ENCODE measurements around the gene ASRGL1. TPM values are rescaled to one million over a fixed set of nuclear protein-coding genes. Genes with fewer than 3 reads are reported as not detected.
"Not testable (repeated sequence)": the region's sequence is repeated elsewhere in the genome, so short reads cannot be mapped to it uniquely, and the experiment has no call there.

Gene ASRGL1
- total and polyA plus RNA-seq, 8 donors, result 1.9 to 26.6 (median 3.3) TPM

DNA sequence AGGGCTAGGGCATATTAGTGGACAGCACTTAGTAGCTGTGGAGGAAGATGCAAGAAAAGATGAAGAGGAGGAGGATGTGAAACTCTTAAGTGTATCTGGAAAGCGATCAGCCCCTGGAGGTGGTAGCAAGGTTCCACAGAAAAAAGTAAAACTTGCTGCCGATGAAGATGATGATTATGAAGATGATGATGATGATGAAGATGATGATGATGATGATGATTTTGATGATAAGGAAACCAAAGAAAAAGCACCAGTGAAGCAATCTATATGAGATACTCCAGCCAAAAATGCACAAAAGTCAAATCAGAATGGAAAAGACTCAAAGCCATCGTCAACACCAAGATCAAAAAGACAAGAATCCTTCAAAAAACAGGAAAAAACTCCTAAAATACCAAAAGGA lies 6.0 kb upstream of the ASRGL1 start:
- H3K9me3 ChIP-seq; H3K27ac ChIP-seq; ATAC-seq; DNase-seq; H3K36me3 ChIP-seq; H3K4me3 ChIP-seq; intact Hi-C loops (cut with DNase I): not testable (repeated sequence)
- Histone ChIP-seq H3K4me1 (peaks cover 0 to 12% of the 10 kb centered on the region in 2 donors), H3K27me3 (peaks cover 0 to 12% of the 10 kb centered on the region in 2 donors)

DNA sequence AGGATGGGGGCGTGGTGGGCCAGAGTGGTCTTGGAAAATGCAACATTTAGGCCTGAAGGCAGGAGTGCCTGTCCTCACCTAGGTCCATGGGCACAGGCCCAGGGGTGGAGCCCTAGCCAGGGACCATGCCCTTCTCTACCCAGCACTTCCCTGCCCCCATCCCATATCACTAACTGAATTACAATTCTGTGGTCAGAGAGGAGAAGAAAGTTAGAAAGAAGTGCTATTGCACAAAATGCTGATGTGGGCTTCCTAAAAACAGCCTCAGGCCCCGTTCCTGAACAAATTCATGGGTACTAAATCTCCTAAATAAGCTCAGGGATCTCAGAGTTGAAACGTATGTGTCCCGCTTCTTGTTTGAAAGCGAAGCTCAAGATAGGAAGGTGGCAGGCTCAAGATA lies 3.5 kb upstream of the ASRGL1 start:
- intact Hi-C loops (cut with DNase I), result no loop called here
- H3K27ac ChIP-seq, result no peak overlapping the region
- H3K9me3 ChIP-seq, result no peaks in the 10 kb centered on the region
- no peak overlapping the region for H3K4me3 ChIP-seq
- no peak for ATAC-seq
- no peaks in the 10 kb centered on the region for H3K36me3 ChIP-seq
- H3K27me3 ChIP-seq, result peaks cover 0 to 12% of the 10 kb centered on the region in 2 donors
- peaks cover 0 to 31% of the 10 kb centered on the region in 2 donors for H3K4me1 ChIP-seq
- no peak for DNase-seq
- TF ChIP-seq, protein P1, sequence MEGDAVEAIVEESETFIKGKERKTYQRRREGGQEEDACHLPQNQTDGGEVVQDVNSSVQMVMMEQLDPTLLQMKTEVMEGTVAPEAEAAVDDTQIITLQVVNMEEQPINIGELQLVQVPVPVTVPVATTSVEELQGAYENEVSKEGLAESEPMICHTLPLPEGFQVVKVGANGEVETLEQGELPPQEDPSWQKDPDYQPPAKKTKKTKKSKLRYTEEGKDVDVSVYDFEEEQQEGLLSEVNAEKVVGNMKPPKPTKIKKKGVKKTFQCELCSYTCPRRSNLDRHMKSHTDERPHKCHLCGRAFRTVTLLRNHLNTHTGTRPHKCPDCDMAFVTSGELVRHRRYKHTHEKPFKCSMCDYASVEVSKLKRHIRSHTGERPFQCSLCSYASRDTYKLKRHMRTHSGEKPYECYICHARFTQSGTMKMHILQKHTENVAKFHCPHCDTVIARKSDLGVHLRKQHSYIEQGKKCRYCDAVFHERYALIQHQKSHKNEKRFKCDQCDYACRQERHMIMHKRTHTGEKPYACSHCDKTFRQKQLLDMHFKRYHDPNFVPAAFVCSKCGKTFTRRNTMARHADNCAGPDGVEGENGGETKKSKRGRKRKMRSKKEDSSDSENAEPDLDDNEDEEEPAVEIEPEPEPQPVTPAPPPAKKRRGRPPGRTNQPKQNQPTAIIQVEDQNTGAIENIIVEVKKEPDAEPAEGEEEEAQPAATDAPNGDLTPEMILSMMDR (IDR thresholded peaks at IDR 0.05), result no peak

DNA sequence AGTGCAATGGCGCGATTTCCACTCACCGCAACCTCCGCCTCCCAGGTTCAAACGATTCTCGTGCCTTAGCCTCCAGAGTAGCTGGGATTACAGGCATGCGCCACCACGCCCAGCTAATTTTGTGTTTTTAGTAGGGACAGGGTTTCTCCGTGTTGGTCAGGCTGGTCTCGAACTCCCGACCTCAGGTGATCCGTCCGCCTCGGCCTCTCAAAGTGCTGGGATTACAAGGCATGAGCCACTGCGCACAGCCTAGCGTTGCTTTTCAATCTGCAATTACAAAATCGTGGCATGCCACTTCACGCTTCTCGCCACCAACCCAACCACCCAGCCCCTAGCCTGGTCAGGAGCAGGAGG lies 322 bp upstream of the ASRGL1 start:
- peak overlapping the region; percentile 55 to 82 for H3K4me3 ChIP-seq
- peak overlapping the region in 1 of 2 donors; percentile 57 for H3K27ac ChIP-seq
- DNase-seq; H3K36me3 ChIP-seq; intact Hi-C loops (cut with DNase I); H3K9me3 ChIP-seq; ATAC-seq: not testable (repeated sequence)
- peaks cover 9 to 63% of the 10 kb centered on the region in 2 donors for H3K4me1 ChIP-seq
- H3K27me3 ChIP-seq, result peaks cover 0 to 12% of the 10 kb centered on the region in 2 donors

DNA sequence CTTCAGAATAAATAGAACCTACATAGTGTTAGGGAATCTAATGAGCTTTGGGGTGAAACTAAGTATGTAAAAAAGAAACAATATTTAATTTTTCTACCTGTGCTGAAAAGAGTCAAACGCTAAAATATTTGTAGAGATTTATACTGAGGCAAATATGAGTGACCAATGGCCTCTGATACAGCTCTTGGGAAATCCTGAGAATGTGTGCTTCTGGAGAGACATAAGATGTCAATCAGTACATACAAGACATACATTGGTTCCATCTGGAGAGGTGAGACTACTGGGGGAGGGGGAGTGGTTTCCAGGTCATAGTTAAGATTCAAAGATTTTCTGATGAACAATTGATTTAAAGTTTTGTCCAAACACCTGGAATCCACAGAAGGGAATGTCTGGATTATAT lies 970 bp downstream of the ASRGL1 start:
- peak overlapping the region; percentile 55 to 82 for H3K4me3 ChIP-seq
- peaks cover 0 to 12% of the 10 kb centered on the region in 2 donors for H3K27me3 ChIP-seq
- peaks cover 0 to 5% of the 10 kb centered on the region in 2 donors for H3K36me3 ChIP-seq
- peaks cover 9 to 73% of the 10 kb centered on the region in 2 donors for H3K4me1 ChIP-seq
- H3K9me3 ChIP-seq, result no peaks in the 10 kb centered on the region
- no peak for DNase-seq
- TF ChIP-seq, protein P1 (IDR thresholded peaks at IDR 0.05), result no peak
- no peak for ATAC-seq
- intact Hi-C loops (cut with DNase I), result no loop called here
- H3K27ac ChIP-seq, result peak overlapping the region in 1 of 2 donors; percentile 57

DNA sequence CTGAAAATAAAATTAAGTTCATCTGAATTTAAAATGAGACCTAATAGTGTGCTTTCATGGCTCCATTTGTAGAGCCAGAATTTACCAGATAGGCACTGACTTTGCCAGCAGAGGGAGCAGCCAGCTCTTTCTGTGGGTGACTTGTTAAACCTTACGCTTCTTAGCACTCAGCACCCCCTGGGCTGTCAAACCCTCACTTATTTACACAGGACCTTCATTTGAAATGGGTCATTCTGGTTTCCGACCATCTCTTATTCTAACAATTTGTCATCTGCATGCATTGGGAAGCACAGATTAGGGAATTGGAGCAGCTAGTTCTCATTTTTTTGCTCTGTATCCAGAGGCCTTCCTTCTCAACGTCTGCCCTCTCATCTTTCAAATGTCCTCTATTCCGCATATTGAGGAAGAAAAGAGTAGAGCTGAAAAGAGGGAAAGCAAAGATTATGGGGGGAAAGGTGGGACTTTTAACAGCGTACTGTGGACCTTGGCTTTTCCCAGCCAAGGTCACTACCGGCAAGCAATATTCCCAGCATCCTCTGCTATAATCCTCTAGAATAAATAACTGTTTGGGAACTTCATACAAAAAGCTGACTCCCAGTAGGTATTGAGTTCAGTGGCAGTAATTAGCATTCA lies 3.1 kb downstream of the ASRGL1 start:
- H3K4me3 ChIP-seq, result peak overlapping the region in 1 of 2 donors; percentile 17
- ATAC-seq, result peak; percentile 52

DNA sequence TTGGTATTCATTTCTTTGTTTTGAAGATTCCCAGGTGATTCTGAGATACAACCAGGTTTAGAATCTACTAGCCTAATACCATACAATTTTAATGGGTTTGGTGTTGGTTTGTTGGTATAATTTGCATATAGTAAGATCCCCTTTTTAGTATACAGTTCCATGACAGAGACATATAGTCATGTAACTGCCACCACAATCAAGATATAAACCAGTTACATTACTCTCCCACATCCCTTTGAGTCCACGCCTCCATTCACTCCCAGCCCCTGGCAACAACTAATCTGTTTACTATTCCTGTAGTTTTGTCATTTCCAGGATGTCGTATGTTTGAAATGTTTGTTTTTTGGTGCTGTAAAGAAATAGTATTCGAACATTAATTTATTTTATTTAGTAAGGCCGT lies 4.3 kb downstream of the ASRGL1 start:
- peak overlapping the region in 1 of 2 donors; percentile 31 for H3K27ac ChIP-seq
- DNase-seq (no peak), ATAC-seq (no peak)
- intact Hi-C loops (cut with DNase I), result no loop called here
- H3K4me1 ChIP-seq, result peaks cover 9 to 85% of the 10 kb centered on the region in 2 donors
- no peaks in the 10 kb centered on the region for H3K27me3 ChIP-seq
- TF ChIP-seq, protein P1 (IDR thresholded peaks at IDR 0.05), result no peak
- H3K36me3 ChIP-seq, result peaks cover 0 to 16% of the 10 kb centered on the region in 2 donors
- H3K4me3 ChIP-seq, result no peak overlapping the region
- no peaks in the 10 kb centered on the region for H3K9me3 ChIP-seq

More for the DNA sequence above, 3.1 kb downstream of the ASRGL1 start:
- Histone ChIP-seq H3K9me3 (no peaks in the 10 kb centered on the region), H3K36me3 (peaks cover 0 to 9% of the 10 kb centered on the region in 2 donors), H3K27me3 (peaks cover 0 to under 1% of the 10 kb centered on the region in 2 donors), H3K27ac (peak overlapping the region in 1 of 2 donors; percentile 16), H3K4me1 (peaks cover 9 to 83% of the 10 kb centered on the region in 2 donors)
- intact Hi-C loops (cut with DNase I), result no loop called here
- peak in 2 of 4 donors; percentile 42 to 47 for DNase-seq
- TF ChIP-seq, protein P1 (IDR thresholded peaks at IDR 0.05), result peak; percentile 47 to 50

DNA sequence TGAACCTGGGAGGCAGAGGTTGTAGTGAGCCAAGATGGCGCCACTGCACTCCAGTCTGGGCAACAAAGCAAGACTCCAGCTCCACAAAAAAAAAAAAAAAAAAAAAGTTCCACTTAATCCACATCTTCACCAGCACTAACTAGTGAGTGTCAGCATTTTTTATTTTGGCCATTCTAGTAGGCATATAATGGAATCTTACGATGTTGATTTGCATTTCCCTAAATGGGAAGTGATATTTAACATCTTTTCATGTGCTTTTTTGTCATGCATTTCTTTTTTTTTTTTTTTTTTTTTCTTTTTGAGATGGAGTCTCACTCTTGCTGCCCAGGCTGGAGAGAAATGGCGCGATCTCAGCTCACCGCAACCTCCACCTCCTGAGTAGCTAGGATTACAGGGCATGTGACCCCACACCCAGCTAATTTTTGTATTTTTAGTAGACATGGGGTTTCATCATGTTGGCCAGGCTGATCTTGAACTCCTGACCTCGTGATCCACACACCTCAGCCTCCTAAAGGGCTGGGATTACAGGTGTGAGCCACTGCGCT lies 6.5 kb downstream of the ASRGL1 start:
- H3K4me3 ChIP-seq; ATAC-seq; intact Hi-C loops (cut with DNase I); H3K27me3 ChIP-seq; DNase-seq; H3K9me3 ChIP-seq: not testable (repeated sequence)
- peaks cover 0 to 16% of the 10 kb centered on the region in 2 donors for H3K36me3 ChIP-seq
- H3K4me1 ChIP-seq, result peaks cover 9 to 67% of the 10 kb centered on the region in 2 donors
- peak overlapping the region in 1 of 2 donors; percentile 58 for H3K27ac ChIP-seq

Data from left lung (tissue), 10 donors.